ENCODE results near the gene CCDC197.
A peak's percentile ranks its signal among the peaks of the same experiment; 100 is the strongest.

The CCDC197 gene

DNA sequence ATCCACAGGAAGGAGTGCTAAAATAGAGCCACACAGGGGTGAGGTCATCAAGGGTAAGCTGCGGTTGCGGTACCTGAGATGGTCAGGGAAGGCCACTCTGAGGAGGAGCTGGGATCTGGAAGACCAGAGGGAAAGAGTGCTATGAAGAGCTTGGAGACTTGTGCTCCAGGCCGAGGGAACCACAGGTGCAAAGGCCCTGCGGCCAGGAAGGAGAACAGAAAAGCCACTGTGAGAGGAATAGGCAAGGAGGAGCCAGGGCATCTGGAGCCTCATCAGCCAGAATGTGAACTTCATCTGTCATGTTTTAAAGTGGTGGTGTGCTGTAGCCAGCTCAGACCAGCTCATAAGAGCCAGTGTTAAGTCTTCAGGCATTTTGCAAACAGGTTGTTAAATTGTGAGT lies 5.5 kb upstream of the CCDC197 start:
- Histone ChIP-seq H3K4me3 (no peak overlapping the region), H3K27ac (no peak overlapping the region)
- TF ChIP-seq, protein P1, sequence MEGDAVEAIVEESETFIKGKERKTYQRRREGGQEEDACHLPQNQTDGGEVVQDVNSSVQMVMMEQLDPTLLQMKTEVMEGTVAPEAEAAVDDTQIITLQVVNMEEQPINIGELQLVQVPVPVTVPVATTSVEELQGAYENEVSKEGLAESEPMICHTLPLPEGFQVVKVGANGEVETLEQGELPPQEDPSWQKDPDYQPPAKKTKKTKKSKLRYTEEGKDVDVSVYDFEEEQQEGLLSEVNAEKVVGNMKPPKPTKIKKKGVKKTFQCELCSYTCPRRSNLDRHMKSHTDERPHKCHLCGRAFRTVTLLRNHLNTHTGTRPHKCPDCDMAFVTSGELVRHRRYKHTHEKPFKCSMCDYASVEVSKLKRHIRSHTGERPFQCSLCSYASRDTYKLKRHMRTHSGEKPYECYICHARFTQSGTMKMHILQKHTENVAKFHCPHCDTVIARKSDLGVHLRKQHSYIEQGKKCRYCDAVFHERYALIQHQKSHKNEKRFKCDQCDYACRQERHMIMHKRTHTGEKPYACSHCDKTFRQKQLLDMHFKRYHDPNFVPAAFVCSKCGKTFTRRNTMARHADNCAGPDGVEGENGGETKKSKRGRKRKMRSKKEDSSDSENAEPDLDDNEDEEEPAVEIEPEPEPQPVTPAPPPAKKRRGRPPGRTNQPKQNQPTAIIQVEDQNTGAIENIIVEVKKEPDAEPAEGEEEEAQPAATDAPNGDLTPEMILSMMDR (IDR thresholded peaks at IDR 0.05): no peak
- no peak for DNase-seq (ENCODE audit: low spot score)

DNA sequence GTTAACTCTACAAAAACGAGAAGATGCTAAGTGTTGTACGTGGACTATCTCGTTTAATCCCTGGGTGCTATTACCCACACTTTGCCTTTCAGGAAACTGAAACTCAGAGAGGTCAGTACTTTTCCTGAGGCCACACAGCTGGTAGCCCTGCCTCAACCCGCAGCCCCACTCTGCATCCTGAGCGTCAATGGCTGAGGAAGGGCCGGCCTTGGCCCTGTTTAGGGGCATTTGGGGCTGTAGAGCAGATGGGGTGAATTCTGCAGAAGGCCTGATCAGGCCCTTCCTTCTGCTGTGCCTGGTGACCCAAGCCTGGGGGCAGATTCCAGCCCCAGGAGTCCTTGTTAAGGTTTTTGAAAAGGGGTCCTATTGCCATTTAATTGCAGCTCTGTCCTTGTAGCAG lies 3.7 kb upstream of the CCDC197 start:
- no peak overlapping the region for H3K27ac ChIP-seq
- no peak for DNase-seq (ENCODE audit: low spot score)
- TF ChIP-seq, protein P1 (IDR thresholded peaks at IDR 0.05): no peak
- H3K4me3 ChIP-seq: no peak overlapping the region

- Histone ChIP-seq H3K27ac (peak overlapping the region; percentile 77 to 90), H3K4me3 (peak overlapping the region; percentile 57)
- TF ChIP-seq, protein P1 (IDR thresholded peaks at IDR 0.05): no peak
- DNase-seq (ENCODE audit: low spot score): peak; percentile 90
Measured at GRCh38 chr14:93994919-93995682, 2.0 kb upstream of the CCDC197 start.

DNA sequence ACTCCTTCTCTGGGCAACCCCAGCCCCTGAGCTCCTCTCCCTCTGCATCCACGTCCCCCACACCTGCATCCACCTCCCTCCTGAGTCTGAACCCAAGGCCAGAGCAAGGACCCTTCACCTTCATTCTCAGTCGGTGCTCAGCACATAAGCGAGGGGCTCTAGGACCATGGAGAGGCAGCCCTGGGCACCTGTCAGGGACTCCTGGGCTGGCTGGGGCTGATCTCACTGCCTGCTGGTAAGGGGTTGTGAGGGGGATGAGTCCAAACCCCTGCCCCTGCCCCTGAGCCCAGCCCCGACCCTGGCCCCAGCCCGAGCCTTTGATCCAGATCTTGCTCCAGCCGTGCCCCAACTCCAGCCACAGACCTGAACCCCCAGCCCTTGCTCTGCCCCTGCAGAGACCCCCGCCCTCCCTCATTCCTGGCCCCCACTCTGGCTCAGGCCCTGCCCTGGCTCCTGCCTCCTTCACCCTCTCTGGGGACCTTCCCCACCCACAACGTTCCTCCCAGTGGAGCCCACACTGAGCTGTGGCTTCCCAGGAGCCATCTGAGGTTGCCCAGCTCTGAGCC lies 888 bp upstream of the CCDC197 start:
- no peak for DNase-seq (ENCODE audit: low spot score)
- peak overlapping the region; percentile 77 to 90 for H3K27ac ChIP-seq
- peak overlapping the region; percentile 57 for H3K4me3 ChIP-seq
- TF ChIP-seq, protein P1 (IDR thresholded peaks at IDR 0.05): no peak

GRCh38 chr14:93997916-93998870 lies 1.1 kb downstream of the CCDC197 start:
- TF ChIP-seq, protein P1 (IDR thresholded peaks at IDR 0.05): no peak
- H3K27ac ChIP-seq: no peak overlapping the region
- DNase-seq (ENCODE audit: low spot score): no peak
- H3K4me3 ChIP-seq: no peak overlapping the region

GRCh38 chr14:93998871-93999403 lies 1.8 kb downstream of the CCDC197 start:
- TF ChIP-seq, protein P1 (IDR thresholded peaks at IDR 0.05): no peak
- no peak overlapping the region for H3K27ac ChIP-seq
- no peak overlapping the region for H3K4me3 ChIP-seq
- DNase-seq (ENCODE audit: low spot score): no peak
